Coronary artery (tissue), 2 donors: Measurements from ENCODE around the gene PACSIN1.

Source experiments
- DNase-seq: peaks from one replicate; pipeline ENCODE4 v3.0.0-alpha.2; 2017; ENCODE audit warnings: low spot score
- H3K27ac ChIP-seq, 2 donors: fragments of 200-600 bp; sonication (generic); one replicate each; pipeline ENCODE4 v1.5.1; 2016 to 2019
- H3K4me3 ChIP-seq: fragments of 200-600 bp; sonication (generic); 2 replicates; pipeline ENCODE4 v1.5.1; 2016; ENCODE audit warnings: mild to moderate bottlenecking, moderate library complexity
- TF ChIP-seq, protein P1 (sequence below): fragments of 200-600 bp; sonication (generic); IDR thresholded peaks from one replicate; pipeline ENCODE4 v1.5.1; 2019; ENCODE audit warnings: antibody characterized with exemption

The PACSIN1 gene

DNA sequence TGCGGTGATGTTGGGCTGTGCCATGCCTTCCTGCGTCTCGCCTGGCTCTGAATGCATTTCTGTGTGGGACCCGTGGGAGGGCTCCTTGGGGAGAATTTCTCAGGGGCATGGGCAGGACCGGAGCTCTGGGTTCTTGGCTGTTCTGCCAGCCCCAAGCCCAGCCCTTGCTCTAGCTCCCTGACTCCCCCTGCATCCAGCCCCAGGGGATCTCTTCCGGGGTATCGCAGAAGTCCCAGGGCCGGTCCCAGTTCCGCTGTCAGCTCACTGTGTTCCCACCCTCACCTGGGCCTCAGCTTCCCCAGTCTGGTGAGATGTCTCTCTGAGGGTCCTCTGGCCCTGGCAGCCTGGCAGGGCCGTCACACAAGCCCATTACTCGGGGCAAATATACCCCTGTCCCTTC, 69.8 kb downstream of the PACSIN1 start:
- Histone ChIP-seq H3K27ac (no peak overlapping the region), H3K4me3 (no peak overlapping the region)
- TF ChIP-seq, protein P1, sequence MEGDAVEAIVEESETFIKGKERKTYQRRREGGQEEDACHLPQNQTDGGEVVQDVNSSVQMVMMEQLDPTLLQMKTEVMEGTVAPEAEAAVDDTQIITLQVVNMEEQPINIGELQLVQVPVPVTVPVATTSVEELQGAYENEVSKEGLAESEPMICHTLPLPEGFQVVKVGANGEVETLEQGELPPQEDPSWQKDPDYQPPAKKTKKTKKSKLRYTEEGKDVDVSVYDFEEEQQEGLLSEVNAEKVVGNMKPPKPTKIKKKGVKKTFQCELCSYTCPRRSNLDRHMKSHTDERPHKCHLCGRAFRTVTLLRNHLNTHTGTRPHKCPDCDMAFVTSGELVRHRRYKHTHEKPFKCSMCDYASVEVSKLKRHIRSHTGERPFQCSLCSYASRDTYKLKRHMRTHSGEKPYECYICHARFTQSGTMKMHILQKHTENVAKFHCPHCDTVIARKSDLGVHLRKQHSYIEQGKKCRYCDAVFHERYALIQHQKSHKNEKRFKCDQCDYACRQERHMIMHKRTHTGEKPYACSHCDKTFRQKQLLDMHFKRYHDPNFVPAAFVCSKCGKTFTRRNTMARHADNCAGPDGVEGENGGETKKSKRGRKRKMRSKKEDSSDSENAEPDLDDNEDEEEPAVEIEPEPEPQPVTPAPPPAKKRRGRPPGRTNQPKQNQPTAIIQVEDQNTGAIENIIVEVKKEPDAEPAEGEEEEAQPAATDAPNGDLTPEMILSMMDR, result no peak
- DNase-seq, result no peak

DNA sequence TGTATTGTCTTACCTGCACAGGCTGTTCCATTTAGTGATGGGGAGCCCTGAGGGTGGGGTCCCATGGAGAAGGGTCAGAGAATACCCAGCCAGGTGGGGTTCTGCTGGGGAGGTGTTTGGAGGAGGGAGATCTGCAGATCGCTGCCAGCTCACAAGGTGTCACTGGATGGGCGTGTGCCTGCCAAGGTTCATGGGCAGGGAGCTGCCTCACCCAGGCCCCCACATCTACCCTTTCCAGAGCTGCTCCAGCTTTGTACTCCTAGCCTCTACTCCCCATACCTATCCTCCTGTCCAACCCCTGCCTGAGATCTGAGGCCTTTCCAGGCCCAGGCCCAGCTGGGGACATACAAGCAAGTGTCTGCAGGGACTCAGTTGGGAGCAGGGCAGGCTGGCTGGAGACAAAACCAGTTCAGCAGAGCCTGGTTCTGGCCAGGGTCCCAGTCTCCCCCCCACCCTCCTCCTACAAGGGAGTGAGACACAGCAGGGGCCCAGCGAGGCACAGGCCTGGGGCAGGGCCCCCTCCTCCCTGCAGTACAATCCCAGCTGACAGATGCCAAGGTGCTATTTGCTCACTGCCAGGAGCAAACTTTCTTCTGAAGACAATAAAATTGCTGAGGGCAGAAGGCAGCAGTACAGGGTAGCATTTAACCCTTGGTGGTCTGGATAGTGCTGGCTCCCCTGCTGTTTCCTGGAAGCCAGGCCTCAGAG, 70.5 kb downstream of the PACSIN1 start:
- Histone ChIP-seq H3K27ac (no peak overlapping the region), H3K4me3 (no peak overlapping the region)
- no peak for DNase-seq
- TF ChIP-seq, protein P1, result no peak

DNA sequence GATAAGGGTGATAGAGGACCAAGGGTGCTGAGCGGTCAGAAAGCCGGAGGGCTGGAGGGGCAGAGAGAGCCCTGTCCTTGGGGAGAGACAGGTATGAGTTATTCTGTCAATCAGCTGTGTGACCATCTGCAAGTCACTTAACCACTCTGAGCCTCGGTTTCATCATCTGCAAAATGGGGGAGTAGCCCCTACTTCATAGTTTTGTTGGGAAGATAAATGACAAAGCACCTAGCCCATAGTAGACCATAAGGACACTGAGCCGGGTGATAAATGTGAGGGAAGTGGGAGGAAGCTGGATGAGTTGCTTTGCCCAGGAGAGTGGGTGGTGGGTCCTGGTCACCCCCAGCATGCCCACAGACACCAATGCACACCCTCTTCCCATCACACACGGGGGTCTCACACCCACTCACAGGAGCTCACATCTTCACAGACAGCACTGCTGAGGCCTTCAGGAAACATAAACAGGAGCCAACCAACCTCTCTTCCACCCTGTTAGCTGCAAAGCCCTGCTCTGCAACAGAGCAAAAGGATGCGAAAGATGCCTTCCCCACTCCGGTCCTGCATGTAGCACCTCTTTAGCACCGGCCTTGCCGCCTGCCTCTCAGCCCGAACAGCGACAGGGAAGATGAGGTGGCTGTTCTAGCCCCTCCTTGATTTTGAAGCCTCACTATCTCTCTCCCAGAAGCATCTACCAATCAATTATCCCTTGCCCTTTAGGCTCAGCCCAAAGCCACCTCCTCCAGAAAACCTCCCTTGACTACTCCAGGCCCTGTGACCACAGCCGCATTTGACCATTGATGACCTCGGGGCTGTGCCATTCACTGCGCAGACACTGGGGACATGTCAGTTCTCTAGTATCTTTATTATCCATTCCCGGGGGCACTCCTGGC, 71.3 kb downstream of the PACSIN1 start:
- DNase-seq, result no peak
- Histone ChIP-seq H3K27ac (no peak overlapping the region), H3K4me3 (no peak overlapping the region)
- TF ChIP-seq, protein P1, result no peak

DNA sequence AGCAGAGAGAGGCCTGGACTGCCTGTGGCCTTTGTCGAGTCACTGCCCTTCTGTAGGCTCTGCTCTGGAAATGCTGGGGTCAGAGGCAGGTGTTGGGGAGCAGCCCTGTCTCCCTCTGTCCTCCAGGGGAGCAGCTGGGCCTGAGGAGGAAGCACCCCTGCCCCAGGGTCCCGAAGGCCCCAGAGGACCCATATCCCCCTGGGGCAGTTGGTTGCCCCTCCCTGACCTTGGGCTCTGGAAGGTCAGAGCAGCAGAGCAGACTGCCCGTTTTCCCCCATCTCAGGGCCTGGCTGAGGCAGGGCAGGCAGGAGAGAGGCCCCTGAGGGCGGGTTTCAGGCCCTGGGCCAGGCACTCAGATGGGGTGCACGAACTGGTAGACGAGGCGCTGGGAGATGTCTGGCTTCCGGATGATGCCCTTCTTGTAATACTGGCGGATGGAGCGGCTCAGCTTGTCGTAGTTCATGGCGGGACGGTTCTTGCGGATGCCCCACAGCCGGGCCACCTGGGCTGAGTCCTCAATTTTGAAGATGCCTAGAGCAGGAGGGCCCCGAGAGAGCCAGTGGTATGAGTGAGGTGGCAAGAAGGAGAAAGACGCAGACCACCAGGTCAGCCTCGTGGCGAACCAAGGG, 72.2 kb downstream of the PACSIN1 start:
- no peak overlapping the region for H3K4me3 ChIP-seq
- no peak for DNase-seq
- TF ChIP-seq, protein P1, result no peak
- no peak overlapping the region for H3K27ac ChIP-seq

DNA sequence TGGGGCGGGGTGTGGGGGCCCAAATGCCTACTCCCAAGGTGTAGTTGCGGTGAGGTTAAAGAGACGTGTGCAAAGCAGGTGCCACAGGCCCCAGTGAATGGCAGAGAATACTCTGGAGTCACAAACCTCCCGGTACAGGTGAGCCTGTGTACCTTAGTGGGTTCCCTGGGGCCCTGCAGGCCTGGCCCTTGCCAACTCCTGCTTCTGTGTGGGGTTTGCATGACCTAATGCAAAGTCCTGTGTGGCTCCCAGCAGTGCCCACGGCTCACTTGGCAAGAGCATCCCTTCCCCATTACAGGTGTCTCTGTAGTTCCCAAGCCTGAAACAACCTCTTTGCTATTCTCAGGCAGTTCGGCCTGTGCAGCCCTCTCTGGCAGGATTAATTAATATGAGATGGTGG, 72.7 kb downstream of the PACSIN1 start:
- TF ChIP-seq, protein P1, result no peak

DNA sequence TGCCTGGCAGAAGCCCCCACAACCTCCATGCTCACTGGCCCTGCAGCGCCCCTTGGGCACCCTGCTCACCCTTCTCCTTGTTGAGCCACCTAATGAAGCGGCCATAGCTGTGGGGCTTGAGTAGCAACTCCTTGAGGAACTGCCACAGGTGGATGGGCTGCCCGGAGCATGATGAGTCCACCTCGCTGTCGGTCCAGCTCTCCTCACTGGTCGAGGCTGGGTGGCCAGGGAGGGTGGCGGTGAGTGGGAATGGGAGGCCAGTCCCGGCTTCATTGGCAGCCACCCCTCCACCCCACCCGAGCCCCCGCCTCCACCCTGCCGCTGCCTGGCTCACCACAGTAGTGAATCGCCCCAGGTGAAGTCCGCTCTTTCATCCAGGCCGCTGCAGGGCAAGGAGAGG, 73.3 kb downstream of the PACSIN1 start:
- TF ChIP-seq, protein P1, result no peak
- Histone ChIP-seq H3K27ac (no peak overlapping the region), H3K4me3 (no peak overlapping the region)
- DNase-seq, result no peak

More for the DNA sequence above, 72.7 kb downstream of the PACSIN1 start:
- no peak for DNase-seq
- H3K4me3 ChIP-seq, result no peak overlapping the region
- H3K27ac ChIP-seq, result no peak overlapping the region
